ENCODE results near the gene COQ10A.
A peak's percentile ranks its signal among the peaks of the same experiment; 100 is the strongest.

The COQ10A gene

DNA sequence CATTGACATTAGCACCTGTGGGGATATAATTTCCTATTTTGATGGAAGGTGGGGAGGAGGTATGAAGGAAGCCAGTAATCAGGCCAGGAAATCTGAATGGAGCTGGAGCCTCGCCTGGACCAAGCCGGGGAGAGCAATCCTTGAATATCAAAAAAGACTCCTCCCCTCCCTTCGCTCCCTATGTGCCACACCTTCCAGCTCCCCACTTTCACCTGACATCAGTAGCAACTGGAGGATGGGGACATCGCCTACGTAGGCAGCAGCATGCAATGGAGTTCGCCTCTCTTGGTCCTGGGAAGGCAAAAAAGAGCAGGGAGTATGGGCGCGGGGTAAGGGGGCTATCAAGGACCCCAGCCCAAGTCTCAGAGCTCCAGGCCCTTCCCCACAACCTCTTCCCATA, 9.7 kb upstream of the COQ10A start:
- Histone ChIP-seq H3K9me3 (ENCODE audit: severe bottlenecking) (no peaks in the 10 kb centered on the region), H3K4me3 (ENCODE audit: severe bottlenecking) (peak overlapping the region; percentile 96), H3K4me1 (ENCODE audit: insufficient read depth, poor library complexity, severe bottlenecking) (peaks cover 12% of the 10 kb centered on the region), H3K36me3 (ENCODE audit: low read depth) (peaks cover 47% of the 10 kb centered on the region), H3K27me3 (ENCODE audit: insufficient read depth, poor library complexity, severe bottlenecking) (no peaks in the 10 kb centered on the region), H3K27ac (ENCODE audit: poor library complexity, severe bottlenecking) (peak overlapping the region; percentile 69)
- TF ChIP-seq CTCF (IDR thresholded peaks at IDR 0.05; ENCODE audit: poor library complexity, severe bottlenecking), result no peak
- DNase-seq (ENCODE audit: low spot score) (no peak), ATAC-seq (ENCODE audit: low read depth) (no peak)

DNA sequence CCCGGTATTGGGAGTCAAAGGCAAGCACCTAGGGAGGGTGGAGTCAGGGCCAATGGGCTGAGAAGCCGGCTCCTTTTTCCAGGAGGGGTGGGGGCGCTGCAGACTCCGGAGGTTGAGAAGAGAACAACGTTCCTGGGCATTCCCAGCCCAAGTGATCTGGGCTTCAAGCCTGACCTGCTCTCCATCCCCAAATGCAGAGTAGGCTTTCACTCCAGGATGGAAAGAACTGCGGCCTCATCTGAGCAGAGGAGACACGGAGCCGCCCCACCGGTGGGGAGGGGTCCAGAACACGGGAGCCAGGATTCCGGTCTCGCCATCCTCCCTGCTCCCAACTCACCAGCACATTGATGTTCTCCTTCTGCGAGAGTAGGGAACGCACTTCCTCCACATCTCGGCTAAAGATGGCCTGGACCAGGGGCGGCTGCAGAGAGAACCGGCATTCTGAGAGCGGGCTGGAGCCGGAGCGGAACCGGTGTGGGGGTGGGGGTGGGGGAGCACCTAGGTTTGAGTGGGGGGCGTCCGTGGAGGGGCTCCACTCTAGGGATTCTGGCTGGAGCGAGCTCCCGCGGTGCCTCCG, 9.2 kb upstream of the COQ10A start:
- no peaks in the 10 kb centered on the region for H3K9me3 ChIP-seq (ENCODE audit: severe bottlenecking)
- ATAC-seq (ENCODE audit: low read depth), result peak; percentile 38
- H3K27me3 ChIP-seq (ENCODE audit: insufficient read depth, poor library complexity, severe bottlenecking), result no peaks in the 10 kb centered on the region
- TF ChIP-seq CTCF (IDR thresholded peaks at IDR 0.05; ENCODE audit: poor library complexity, severe bottlenecking), result no peak
- H3K27ac ChIP-seq (ENCODE audit: poor library complexity, severe bottlenecking), result peak overlapping the region; percentile 69
- H3K4me1 ChIP-seq (ENCODE audit: insufficient read depth, poor library complexity, severe bottlenecking), result peaks cover 14% of the 10 kb centered on the region
- no peak for DNase-seq (ENCODE audit: low spot score)
- peak overlapping the region; percentile 96 for H3K4me3 ChIP-seq (ENCODE audit: severe bottlenecking)
- peaks cover 44% of the 10 kb centered on the region for H3K36me3 ChIP-seq (ENCODE audit: low read depth)

- H3K4me1 ChIP-seq (ENCODE audit: insufficient read depth, poor library complexity, severe bottlenecking), result peaks cover 14% of the 10 kb centered on the region
- peak within 1 kb of the TSS; percentile 69 for H3K27ac ChIP-seq (ENCODE audit: poor library complexity, severe bottlenecking)
- ATAC-seq (ENCODE audit: low read depth), result peak; percentile 71
- H3K9me3 ChIP-seq (ENCODE audit: severe bottlenecking), result no peaks in the 10 kb centered on the region
- peaks cover 37% of the 10 kb centered on the region for H3K36me3 ChIP-seq (ENCODE audit: low read depth)
- peak within 1 kb of the TSS; percentile 96 for H3K4me3 ChIP-seq (ENCODE audit: severe bottlenecking)
- no peak for DNase-seq (ENCODE audit: low spot score)
- no peaks in the 10 kb centered on the region for H3K27me3 ChIP-seq (ENCODE audit: insufficient read depth, poor library complexity, severe bottlenecking)
- peak; percentile 95 for TF ChIP-seq CTCF (IDR thresholded peaks at IDR 0.05; ENCODE audit: poor library complexity, severe bottlenecking)
Measured at GRCh38 chr12:56258068-56258819, 8.5 kb upstream of the COQ10A start, which contains the start of gene ANKRD52. ANKRD52 (minus strand) TSS chr12:56258384; CDS start chr12:56258269, 115 bp downstream.

DNA sequence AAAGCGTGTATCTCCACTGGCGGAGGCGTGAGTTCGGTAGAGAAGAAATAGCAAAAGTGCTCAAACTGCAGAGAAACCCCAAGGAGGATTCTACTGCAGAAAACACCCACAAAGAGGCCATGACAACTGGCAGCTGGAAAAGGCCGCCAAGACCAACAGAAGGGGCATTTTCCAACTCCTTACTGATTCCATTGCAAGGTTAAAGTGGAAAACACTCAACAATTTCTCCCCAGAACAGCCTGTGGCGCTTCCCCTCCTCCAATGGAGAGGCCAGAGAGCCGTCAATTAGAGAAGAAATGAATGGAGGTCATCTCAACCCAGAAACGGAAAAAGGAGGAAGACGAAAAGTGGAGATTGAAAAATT, 7.9 kb upstream of the COQ10A start:
- TF ChIP-seq CTCF (IDR thresholded peaks at IDR 0.05; ENCODE audit: poor library complexity, severe bottlenecking), result no peak
- Histone ChIP-seq H3K27me3 (ENCODE audit: insufficient read depth, poor library complexity, severe bottlenecking) (no peaks in the 10 kb centered on the region), H3K36me3 (ENCODE audit: low read depth) (peaks cover 32% of the 10 kb centered on the region), H3K4me1 (ENCODE audit: insufficient read depth, poor library complexity, severe bottlenecking) (peaks cover 14% of the 10 kb centered on the region), H3K27ac (ENCODE audit: poor library complexity, severe bottlenecking) (peak overlapping the region; percentile 69), H3K9me3 (ENCODE audit: severe bottlenecking) (no peaks in the 10 kb centered on the region), H3K4me3 (ENCODE audit: severe bottlenecking) (peak overlapping the region; percentile 96)
- DNase-seq (ENCODE audit: low spot score), result no peak
- no peak for ATAC-seq (ENCODE audit: low read depth)

GRCh38 chr12:56260380-56260779, 6.4 kb upstream of the COQ10A start:
- peaks cover 14% of the 10 kb centered on the region for H3K4me1 ChIP-seq (ENCODE audit: insufficient read depth, poor library complexity, severe bottlenecking)
- H3K36me3 ChIP-seq (ENCODE audit: low read depth), result peaks cover 16% of the 10 kb centered on the region
- H3K4me3 ChIP-seq (ENCODE audit: severe bottlenecking), result no peak overlapping the region
- DNase-seq (ENCODE audit: low spot score), result no peak
- H3K27ac ChIP-seq (ENCODE audit: poor library complexity, severe bottlenecking), result peak overlapping the region; percentile 67
- ATAC-seq (ENCODE audit: low read depth), result no peak
- TF ChIP-seq CTCF (IDR thresholded peaks at IDR 0.05; ENCODE audit: poor library complexity, severe bottlenecking), result no peak
- H3K27me3 ChIP-seq (ENCODE audit: insufficient read depth, poor library complexity, severe bottlenecking), result no peaks in the 10 kb centered on the region
- H3K9me3 ChIP-seq (ENCODE audit: severe bottlenecking), result no peaks in the 10 kb centered on the region

All from RWPE2 (cell line).